SKM-1 treated with dmso at 0.1 percent for 144 hours (cell line): ENCODE measurements around the gene IQGAP3.

Experiments
- DNase-seq: peaks from one replicate; lab custom pipeline; 2025; ENCODE audit not compliant: unreplicated experiment; lab: John Stamatoyannopoulos, UW

The IQGAP3 gene

DNA sequence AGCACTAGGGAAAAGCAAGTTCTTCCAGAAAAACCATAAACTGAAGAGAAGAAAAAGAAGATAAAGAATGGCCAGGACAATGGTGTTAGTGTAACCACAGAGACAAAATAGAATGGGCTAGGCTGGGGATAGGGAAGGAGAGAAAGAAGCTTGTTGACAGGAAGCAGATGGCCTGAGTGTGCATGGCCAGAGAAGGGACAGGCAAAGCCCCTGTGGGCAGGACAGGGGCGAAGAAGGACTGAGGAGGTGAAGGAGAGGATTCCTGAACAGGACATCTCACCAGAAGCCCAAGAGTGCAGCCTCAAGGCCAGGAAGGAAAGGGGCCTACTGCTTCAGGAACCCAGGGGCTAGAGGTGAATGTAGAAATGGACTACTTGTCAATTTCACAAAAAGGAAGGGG lies 29.3 kb downstream of the IQGAP3 start:
- DNase-seq = no peak

GRCh38 chr1:156540955-156541354 lies 31.4 kb downstream of the IQGAP3 start:
- DNase-seq = no peak

- no peak for DNase-seq
Observed at GRCh38 chr1:156539818-156540355, 32.5 kb downstream of the IQGAP3 start.

DNA sequence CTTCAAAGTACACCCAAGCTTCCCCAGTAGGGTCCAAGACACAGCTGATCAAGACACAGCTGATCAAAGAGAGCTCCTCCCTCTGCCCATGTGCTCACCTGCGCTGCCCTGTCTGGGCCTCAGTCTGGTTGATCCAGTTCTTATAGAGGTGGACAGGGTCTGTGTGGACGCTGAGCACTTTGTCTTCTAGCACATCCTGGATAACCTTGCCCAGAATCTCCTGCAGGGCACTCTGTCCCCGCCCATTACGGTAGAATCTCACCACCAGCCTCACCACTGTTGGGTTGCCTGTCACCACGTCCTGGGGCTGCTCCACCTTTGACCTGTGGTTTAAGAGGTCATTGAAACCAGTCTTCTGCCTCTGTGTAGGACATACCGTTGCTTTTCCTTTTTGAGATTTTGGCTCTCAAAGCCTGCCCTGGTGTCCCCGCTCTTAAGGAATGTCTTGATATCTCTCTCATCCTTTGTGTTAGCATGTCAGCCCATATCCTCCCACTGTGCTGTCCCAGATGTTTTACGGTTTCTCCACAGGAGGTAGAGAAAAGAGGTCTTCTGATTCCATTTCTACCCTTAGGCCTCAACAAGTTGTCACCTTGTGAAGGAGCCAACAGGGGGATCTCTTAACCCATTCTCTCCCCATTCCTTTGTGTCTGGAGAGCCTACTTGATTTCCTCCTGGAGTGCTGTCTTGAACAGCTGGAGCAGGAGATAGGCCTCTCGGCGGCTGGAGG lies 33.5 kb downstream of the IQGAP3 start:
- no peak for DNase-seq

DNA sequence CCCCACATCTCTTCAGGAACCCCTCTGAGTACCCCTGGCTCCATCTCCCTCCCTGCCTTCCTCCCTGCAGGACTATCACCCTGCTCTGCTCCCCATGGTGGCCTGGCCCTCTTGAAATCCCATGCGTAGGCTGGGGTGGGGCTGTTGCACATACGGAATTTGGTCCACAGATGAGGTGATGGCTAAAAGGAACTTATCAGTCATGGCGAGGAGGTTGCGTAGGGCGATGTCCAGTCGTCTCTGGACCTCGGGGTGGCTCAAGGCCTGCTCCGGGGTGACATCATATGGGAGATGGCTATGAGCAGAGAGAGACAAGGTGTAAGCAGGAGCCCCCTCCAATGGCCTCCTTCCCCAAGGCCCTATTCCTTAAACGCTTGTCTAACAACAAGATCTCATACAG lies 35.3 kb downstream of the IQGAP3 start:
- DNase-seq = no peak

GRCh38 chr1:156534424-156535060 lies 37.8 kb downstream of the IQGAP3 start:
- no peak for DNase-seq

GRCh38 chr1:156533568-156534220 lies 38.7 kb downstream of the IQGAP3 start:
- no peak for DNase-seq

GRCh38 chr1:156532374-156532773 lies 40.0 kb downstream of the IQGAP3 start:
- DNase-seq = no peak

- DNase-seq = no peak
Observed at GRCh38 chr1:156530006-156530405, 42.4 kb downstream of the IQGAP3 start.

DNA sequence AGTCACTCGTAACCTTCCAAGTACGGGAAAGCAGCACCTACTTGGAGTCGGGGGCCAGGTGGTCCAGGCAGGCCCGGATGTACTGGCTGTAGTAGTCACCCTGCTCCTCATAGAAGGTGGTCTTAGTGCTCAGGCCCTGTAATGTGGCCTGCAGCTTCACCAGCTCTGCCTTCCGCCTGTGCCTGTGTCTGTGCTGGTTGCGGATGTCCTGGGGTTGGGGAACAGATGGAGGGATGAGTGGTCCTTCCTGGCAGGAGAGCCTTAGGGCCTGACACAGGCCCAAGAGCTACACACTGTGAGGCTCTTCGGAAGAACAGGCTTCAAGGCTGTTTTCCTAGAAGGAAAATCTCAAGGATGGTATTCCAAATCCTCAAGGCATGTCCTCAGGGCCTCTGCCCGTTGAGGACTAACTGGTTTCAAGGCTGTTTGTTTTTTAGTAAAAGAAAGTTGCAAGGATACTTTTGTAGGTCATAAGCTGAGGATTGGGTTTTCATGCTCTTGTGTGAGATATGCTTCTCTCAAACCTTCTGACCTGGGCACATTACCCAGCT lies 43.4 kb downstream of the IQGAP3 start:
- no peak for DNase-seq

DNA sequence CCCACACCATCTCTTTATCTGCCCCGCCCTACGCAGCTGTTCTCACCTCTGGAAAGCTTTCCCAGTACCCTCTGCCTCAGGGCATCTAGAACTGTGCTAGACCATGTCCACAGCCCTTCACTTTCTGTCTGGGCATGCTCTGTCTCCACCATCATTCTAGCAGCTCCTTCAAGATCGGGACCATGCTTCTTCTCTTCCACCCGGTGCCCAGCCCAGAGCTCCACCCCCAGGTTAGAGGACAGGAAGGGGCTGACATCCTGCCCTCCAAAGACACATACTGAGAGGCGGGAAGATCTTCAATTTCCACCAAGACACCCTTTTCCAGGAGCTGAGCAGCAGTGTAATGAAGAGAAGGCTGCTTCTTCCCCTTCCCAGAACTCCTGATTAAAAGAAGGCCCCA lies 44.1 kb downstream of the IQGAP3 start:
- DNase-seq = no peak

- no peak for DNase-seq
Observed at GRCh38 chr1:156527584-156527983, 44.8 kb downstream of the IQGAP3 start.

DNA sequence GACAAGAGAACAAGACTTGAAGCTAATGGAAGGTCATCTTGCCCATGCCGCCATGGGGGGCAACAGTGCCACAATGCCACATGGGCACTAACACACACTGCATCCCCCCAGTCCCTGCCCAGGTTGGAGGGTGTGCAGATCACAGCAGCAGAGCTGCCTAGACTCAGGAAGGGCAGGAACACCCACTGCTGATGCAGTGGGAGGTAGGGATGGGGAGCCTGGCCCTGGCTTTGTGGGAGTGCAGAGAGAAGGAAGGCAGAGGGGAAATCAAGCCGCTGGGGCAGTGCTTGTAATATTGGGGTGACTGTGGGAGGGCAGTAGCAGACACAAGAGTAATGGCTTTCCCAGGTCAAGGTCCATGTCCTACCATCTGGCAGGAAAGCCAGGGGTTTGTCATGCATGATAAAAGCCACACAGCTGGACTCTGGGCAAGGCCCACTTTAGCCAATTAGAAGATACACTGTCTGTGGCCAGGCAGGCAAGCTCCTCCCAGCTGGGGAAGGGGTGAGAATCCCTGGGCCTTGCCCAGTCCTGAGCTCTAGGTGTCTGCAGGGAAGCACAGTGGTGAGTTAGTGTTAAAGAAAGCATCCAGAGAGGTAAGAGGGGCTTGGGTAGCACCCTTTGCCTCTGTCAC lies 46.4 kb downstream of the IQGAP3 start:
- DNase-seq = no peak

DNA sequence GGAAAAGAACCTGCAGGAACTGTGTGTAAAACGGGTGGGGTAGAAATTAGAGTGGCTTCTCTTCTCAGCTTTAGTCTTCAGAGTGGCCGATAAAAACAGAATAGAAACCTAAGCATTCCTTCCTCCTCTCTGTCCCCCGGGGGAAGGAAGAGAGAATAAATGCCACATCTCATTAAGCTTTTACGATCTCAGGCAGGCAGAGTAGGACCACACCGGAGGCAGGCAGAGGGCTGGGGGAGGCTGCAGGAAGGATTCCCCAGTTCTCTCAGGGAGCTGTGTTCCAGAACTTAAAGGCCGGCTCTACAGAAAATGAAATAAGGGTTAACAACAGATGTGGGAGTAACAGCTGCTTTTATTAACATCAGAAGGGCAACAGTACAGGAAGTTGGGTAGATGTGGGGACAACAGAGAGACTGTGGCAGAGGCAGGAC lies 47.3 kb downstream of the IQGAP3 start:
- DNase-seq = no peak

- DNase-seq = peak; percentile 75
Observed at GRCh38 chr1:156524481-156524869, 47.9 kb downstream of the IQGAP3 start.

DNA sequence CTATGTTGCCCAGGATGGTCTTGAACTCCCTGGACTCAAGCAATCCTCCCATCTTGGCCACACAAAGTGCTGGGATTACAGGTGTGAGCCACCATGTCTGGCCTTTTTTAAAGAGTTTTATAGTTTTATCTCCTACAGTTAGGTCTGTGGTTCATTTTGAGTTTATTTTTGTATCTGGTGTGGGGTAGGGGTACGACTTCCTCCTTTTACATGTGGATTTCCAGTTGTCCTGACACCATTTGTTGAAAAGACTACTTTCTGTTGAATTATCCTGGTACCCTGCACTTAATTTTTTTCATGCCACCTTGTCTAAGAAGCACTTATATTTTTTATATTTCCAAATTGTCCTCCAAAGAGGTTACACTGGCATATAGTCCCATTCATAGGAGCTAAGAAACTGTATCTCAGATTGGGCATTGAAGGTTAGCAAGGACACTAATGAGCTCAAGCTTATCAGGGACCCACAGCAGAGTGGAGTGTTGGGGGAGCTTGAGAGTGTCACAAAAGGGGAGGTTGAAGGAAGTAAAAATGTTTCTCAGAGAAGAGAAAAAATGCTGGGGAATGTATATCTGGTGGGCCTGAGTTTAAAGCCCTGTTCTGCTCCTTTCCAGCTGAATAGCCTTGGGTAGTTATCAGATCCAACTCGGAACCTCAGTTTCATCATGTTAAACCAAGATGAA lies 48.4 kb downstream of the IQGAP3 start:
- DNase-seq = no peak

DNA sequence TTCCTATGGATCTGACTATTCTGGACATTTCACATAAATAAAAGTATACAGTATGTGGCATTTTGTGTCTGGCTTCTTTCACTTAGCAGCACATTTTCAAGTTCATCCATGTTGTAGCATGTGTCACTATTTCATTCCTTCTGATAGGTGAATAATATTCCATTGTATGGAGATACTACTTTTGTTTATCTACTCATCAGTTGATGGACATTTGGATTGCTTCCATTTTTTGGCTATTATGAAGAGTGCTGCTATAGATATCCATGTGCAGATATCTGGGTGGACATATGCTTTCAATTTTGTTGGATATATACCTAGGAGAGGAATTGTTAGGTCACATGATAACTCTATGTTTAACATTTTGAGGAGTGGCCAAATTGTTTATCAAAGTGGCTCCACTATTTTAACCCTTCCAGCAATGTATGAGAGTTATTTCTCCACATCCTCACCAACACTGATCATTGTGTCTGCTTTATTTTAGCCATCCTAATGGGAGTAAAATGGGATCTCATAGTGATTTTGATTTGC lies 49.9 kb downstream of the IQGAP3 start:
- DNase-seq = no peak

DNA sequence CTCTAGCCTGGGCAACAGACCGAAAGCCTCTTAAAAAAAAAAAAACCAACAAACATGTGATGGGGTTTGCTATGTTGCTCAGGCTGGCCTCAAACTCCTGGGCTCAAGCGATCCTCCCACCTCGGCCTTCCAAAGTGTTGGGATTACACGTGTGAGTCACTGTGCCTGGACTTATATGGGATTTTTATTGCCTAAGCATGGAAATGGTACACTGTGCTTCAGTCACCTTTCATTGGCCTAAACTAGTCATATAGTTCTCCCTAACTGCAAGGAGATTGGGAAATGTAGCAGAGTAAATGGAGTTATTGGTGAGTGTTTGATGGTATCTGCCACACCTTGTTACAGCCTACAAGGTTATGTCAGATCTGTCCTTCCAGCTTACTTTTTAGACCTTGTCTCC lies 54.6 kb downstream of the IQGAP3 start:
- DNase-seq = no peak

DNA sequence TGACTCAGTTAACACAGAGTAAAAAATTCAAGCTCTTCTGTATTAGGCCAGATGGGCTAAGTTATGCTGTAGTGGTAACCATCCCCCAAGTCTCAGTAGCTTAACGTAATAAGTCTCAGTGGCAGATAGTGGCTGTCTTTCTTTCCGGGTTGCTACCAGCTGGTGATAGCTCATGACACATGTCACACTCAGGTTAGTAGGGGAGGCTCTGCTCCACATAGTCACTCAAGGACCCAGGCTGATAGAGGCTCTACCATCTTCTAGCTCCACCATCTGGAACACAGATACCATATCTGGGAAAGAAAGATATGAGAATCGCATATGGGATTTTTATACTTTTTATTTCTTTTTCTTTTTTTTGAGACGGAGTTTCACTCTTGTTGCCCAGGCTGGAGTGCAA lies 55.5 kb downstream of the IQGAP3 start:
- no peak for DNase-seq

GRCh38 chr1:156515956-156516355 lies 56.4 kb downstream of the IQGAP3 start:
- DNase-seq = peak; percentile 57
